GM12892 (cell line): ENCODE measurements around the gene CDC14A.

ENCODE experiments used
- DNase-seq: peaks from one replicate; pipeline ENCODE4 v3.0.0; 2011; ENCODE audit not compliant: insufficient read length
- FAIRE-seq: peaks from 2 replicates; lab custom pipeline; 2011; peaks lifted over from hg19 to GRCh38; lab: Jason Lieb, UNC
- POLR2A ChIP-seq: IDR thresholded peaks from 2 replicates; pipeline ENCODE4 v1.6.1; 2011; ENCODE audit warnings: low read depth, low read length, control low read depth
- POLR2AphosphoS5 ChIP-seq: IDR thresholded peaks from 2 replicates; pipeline ENCODE4 v1.6.1; 2011; ENCODE audit warnings: low read depth, low read length, control low read depth
- TAF1 ChIP-seq: IDR thresholded peaks from 2 replicates; pipeline ENCODE4 v1.6.1; 2011; ENCODE audit warnings: low read depth, mild to moderate bottlenecking, control low read depth, low read length, borderline replicate concordance

The CDC14A gene

DNA sequence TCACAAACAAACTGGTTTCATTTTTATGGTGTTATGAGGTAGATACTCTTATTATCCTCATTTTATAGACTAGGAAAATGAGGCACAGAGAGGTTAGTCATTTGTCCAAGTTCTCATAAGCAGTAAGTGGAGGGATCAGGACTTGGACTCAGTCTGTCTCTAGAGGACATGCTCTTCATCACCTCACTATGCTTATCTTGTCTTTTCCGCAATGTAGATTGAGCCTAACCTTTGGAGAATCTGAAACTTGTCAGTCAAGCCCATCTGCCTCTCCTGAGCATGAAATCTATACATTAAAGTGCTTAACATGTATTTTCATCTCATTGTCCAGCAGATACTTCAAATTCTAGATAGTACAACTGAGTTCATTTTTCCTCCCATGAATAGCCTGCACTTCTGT lies 11.8 kb upstream of the CDC14A start:
- FAIRE-seq: no peak
- no peak for DNase-seq
- no peak for TF ChIP-seq TAF1
- TF ChIP-seq POLR2A: no peak
- no peak for TF ChIP-seq POLR2AphosphoS5

- no peak for FAIRE-seq
- DNase-seq: no peak
- TF ChIP-seq POLR2A (no peak), POLR2AphosphoS5 (no peak), TAF1 (no peak)
Measured at GRCh38 chr1:100342348-100342747, 10.0 kb upstream of the CDC14A start.

GRCh38 chr1:100343897-100344296 lies 8.4 kb upstream of the CDC14A start:
- no peak for TF ChIP-seq POLR2A
- TF ChIP-seq POLR2AphosphoS5: no peak
- TF ChIP-seq TAF1: no peak

DNA sequence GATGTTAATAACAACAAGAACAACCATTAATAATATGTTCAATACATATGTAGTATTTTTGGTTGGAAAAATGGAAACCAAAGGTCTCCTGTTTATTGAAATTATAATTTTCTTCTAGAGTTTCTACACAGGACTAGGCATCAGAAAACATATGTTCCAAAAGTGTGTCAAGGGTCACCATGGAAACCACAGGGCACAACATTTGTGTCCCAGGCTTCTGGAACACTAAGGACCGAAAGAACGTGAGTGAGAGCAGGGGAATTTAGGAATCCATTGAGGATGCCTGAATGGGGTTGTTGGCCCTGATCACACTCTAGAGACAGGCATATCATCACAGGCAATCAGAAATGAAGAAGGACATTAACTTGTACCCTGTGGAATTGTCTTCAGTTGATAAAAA lies 7.5 kb upstream of the CDC14A start:
- no peak for TF ChIP-seq TAF1
- TF ChIP-seq POLR2AphosphoS5: no peak
- TF ChIP-seq POLR2A: no peak
- DNase-seq (no peak), FAIRE-seq (no peak)

More at GRCh38 chr1:100343897-100344296, 8.4 kb upstream of the CDC14A start:
- no peak for FAIRE-seq
- no peak for DNase-seq

GRCh38 chr1:100346387-100346786 lies 5.9 kb upstream of the CDC14A start:
- TF ChIP-seq POLR2A (no peak), TAF1 (no peak), POLR2AphosphoS5 (no peak)
- DNase-seq (no peak), FAIRE-seq (no peak)

DNA sequence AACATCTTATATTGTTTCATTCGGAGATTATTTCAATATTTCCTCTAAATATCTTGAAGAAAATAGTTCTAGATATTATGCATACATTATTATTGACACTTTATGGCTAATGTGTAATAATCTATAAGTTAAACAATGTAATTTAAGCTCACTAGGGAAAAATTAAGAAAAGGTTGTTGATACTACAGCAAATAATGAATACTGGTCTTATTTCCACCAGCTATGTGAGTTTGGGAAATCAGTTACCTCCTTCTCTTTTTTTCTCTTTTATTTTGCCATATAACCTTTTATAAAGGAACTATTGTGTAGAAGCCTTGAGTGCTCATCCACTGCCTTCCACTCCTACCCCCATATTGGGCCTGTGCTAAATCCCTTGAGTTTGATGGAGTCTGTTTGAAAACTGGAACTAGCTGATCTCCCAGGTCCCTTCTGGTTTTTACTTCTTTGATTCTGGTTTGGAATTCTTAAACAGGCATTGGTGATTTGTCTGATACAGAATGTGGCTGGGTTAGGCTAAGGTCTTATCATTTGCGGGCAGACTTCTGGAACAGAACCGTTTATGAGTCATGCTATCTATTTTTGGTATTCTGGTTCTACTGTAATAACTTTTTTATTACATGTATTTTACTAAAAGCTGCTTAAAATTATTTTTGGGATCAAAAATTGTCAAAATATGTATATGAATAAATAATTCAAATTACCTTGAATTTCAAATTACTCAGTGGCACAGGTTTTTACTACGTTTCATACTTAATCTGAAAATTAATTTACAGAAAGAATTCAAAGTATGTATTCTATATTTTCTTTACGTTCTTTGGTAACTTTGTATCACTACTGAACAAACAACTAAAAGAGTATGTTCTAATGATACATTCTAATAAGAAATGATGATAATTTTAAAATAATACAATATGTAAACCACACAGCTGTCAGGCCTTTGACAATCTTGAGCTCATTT lies 5.0 kb upstream of the CDC14A start:
- FAIRE-seq: no peak
- DNase-seq: no peak
- no peak for TF ChIP-seq POLR2A
- TF ChIP-seq TAF1: no peak
- TF ChIP-seq POLR2AphosphoS5: no peak

DNA sequence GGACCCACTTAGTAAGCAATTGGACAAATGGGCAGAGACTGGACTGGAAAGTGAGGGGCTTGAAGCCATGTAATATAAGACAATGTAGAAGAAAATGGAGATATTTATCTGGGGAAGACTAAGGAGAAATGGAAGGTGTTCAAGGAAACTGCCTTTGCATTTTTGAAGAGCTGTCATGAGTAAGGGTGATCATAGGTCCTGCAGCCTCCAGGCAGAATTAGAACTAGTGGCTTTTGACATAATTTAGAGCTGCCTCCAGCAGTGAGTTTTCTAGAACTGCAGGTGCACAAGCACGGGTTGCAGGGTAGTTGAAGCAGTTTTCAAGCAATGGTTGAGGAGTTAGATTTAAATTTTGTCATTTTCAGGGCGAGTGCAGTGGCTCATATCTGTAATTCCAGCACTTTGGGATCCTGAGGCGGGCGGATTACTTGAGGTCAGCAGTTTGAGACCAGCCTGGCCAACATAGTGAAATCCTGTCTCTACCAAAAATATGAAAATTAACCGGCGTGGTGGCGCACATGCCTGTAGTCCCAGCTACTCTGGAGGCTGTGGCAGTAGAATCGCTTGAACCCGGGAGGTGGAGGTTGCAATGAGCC lies 3.7 kb upstream of the CDC14A start:
- no peak for TF ChIP-seq POLR2A
- DNase-seq (no peak), FAIRE-seq (no peak)

GRCh38 chr1:100349246-100349645 lies 3.1 kb upstream of the CDC14A start:
- no peak for TF ChIP-seq POLR2AphosphoS5
- DNase-seq (no peak), FAIRE-seq (no peak)

GRCh38 chr1:100350787-100351094 lies 1.6 kb upstream of the CDC14A start:
- DNase-seq (no peak), FAIRE-seq (no peak)
- TF ChIP-seq POLR2A (no peak), TAF1 (no peak), POLR2AphosphoS5 (no peak)

GRCh38 chr1:100351095-100351887 lies 1.0 kb upstream of the CDC14A start:
- TF ChIP-seq POLR2AphosphoS5 (peak; percentile 71), TAF1 (no peak; the same call in 1 of the 2 replicates), POLR2A (peak; percentile 61; the same call in 1 of the 2 replicates)
- peak; percentile 67 for DNase-seq
- FAIRE-seq: peak; percentile 85

DNA sequence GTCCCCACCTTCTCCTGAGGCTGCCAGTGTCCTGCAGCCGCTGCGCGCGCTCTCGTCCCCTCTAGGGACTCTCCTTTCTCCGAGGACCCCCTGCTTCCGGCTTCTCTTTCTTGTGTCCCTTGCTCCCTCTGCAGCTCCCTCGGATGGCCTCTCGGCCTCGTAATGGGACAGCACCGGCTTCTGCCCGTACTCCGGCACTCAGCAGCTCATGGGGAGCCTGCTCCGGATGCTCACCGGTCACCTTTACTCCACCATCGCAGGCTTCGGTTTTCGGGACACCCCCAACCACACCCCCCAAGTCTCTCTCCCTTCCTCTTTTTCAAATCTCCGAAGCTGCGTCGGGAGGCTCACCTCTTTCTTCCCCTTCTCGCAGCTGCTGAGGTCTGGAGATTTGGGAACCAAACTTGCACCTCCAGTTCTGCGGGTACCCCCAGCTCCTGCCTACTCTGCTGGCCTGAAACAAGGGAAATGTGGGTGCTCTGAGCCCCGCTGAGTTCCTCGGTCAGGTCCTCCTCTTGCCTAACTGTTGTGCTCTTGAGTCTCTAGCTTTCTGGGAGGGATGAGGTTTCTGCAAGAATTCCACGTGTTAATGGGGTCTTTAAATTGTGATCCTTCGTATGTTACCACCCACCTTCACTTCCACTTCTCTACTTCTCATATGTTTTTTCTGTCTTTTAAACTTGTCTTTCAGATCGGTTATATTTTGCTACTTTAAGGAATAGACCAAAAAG lies 930 bp downstream of the CDC14A start:
- TF ChIP-seq POLR2A (no peak), POLR2AphosphoS5 (no peak)
- no peak for DNase-seq
- peak; percentile 44 for FAIRE-seq
